Measurements from ENCODE around the gene ATG4D. TPM values are rescaled to one million over a fixed set of nuclear protein-coding genes. Genes with fewer than 3 reads are reported as not detected.

Gene ATG4D
- total and polyA plus RNA-seq, 9 donors = 16.4 to 25.6 (median 24.8) TPM

GRCh38 chr19:10593820-10594637 is 50.3 kb downstream of the ATG4D start:
- 63% methylated on average over 7 of the region's 9 CpGs for WGBS (ENCODE audit: insufficient coverage)
- Histone ChIP-seq H3K4me3 (ENCODE audit: low read length) (no peak overlapping the region), H3K4me1 (ENCODE audit: control insufficient read depth, insufficient read depth, low read length) (peaks cover 4% of the 10 kb centered on the region), H3K27me3 (ENCODE audit: control insufficient read depth, insufficient read depth, low read length) (peaks cover 3% of the 10 kb centered on the region), H3K9me3 (replicated peaks; ENCODE audit: control insufficient read depth, low read depth, low read length) (no peaks in the 10 kb centered on the region), H3K36me3 (ENCODE audit: control insufficient read depth, insufficient read depth, low read length) (no peaks in the 10 kb centered on the region), H3K27ac (ENCODE audit: low read length) (no peak overlapping the region)
- no peak for DNase-seq

GRCh38 chr19:10600149-10600548 is 56.4 kb downstream of the ATG4D start:
- H3K4me1 ChIP-seq (ENCODE audit: control insufficient read depth, insufficient read depth, low read length) = peaks cover 17% of the 10 kb centered on the region
- peaks cover 9% of the 10 kb centered on the region for H3K27me3 ChIP-seq (ENCODE audit: control insufficient read depth, insufficient read depth, low read length)
- no peak overlapping the region for H3K4me3 ChIP-seq (ENCODE audit: low read length)
- H3K27ac ChIP-seq (ENCODE audit: low read length) = no peak overlapping the region
- H3K9me3 ChIP-seq (replicated peaks; ENCODE audit: control insufficient read depth, low read depth, low read length) = peaks cover 5% of the 10 kb centered on the region
- WGBS (ENCODE audit: insufficient coverage) = 90% methylated on average over 3 of the region's 5 CpGs
- DNase-seq = no peak
- no peaks in the 10 kb centered on the region for H3K36me3 ChIP-seq (ENCODE audit: control insufficient read depth, insufficient read depth, low read length)

- H3K27me3 ChIP-seq (ENCODE audit: control insufficient read depth, insufficient read depth, low read length) = peaks cover 9% of the 10 kb centered on the region
- peaks cover 5% of the 10 kb centered on the region for H3K9me3 ChIP-seq (replicated peaks; ENCODE audit: control insufficient read depth, low read depth, low read length)
- no peaks in the 10 kb centered on the region for H3K36me3 ChIP-seq (ENCODE audit: control insufficient read depth, insufficient read depth, low read length)
- WGBS (ENCODE audit: insufficient coverage) = 8% methylated on average over 2 of the region's 7 CpGs
- H3K4me1 ChIP-seq (ENCODE audit: control insufficient read depth, insufficient read depth, low read length) = peaks cover 17% of the 10 kb centered on the region
- H3K27ac ChIP-seq (ENCODE audit: low read length) = no peak overlapping the region
- DNase-seq = no peak
- H3K4me3 ChIP-seq (ENCODE audit: low read length) = no peak overlapping the region
Observed at GRCh38 chr19:10601999-10602329, 58.3 kb downstream of the ATG4D start.

- DNase-seq = peak; percentile 90
- peaks cover 5% of the 10 kb centered on the region for H3K9me3 ChIP-seq (replicated peaks; ENCODE audit: control insufficient read depth, low read depth, low read length)
- H3K36me3 ChIP-seq (ENCODE audit: control insufficient read depth, insufficient read depth, low read length) = no peaks in the 10 kb centered on the region
- under 1% methylated on average over 62 of the region's 76 CpGs for WGBS (ENCODE audit: insufficient coverage)
- peak overlapping the region; percentile 83 for H3K27ac ChIP-seq (ENCODE audit: low read length)
- peak overlapping the region; percentile 60 for H3K4me3 ChIP-seq (ENCODE audit: low read length)
- peaks cover 17% of the 10 kb centered on the region for H3K4me1 ChIP-seq (ENCODE audit: control insufficient read depth, insufficient read depth, low read length)
- peaks cover 9% of the 10 kb centered on the region for H3K27me3 ChIP-seq (ENCODE audit: control insufficient read depth, insufficient read depth, low read length)
Observed at GRCh38 chr19:10602330-10603083, 58.8 kb downstream of the ATG4D start.

Other genes starting within 250 kb of the ATG4D start
- gene ZGLP1, start 234.1 kb upstream of the ATG4D start, total RNA-seq = 4.4 TPM
- gene ZGLP1, start 234.1 kb upstream of the ATG4D start, polyA plus RNA-seq (ENCODE audit: insufficient read depth in 1 of 8, insufficient read length in 8 of 8, low replicate concordance in 1 of 8) = 1 to 10 TPM; 1.9 to 5.6 (median 3.3) TPM
- 21.6 TPM for gene FDX2, start 227.9 kb upstream of the ATG4D start, total RNA-seq
- 10 to 100 TPM; 16.9 to 20.0 (median 18.8) TPM for gene FDX2, start 227.9 kb upstream of the ATG4D start, polyA plus RNA-seq (ENCODE audit: insufficient read depth in 1 of 8, insufficient read length in 8 of 8, low replicate concordance in 1 of 8)
- 4.4 TPM for gene RAVER1, start 210.4 kb upstream of the ATG4D start, total RNA-seq
- 10 to 100 TPM; 11.3 to 21.7 (median 17.6) TPM for gene RAVER1, start 210.4 kb upstream of the ATG4D start, polyA plus RNA-seq (ENCODE audit: insufficient read depth in 1 of 8, insufficient read length in 8 of 8, low replicate concordance in 1 of 8)
- gene ICAM3, start 204.3 kb upstream of the ATG4D start, total RNA-seq = 5.7 TPM
- 1 to 10 TPM; 5.4 to 7.5 (median 5.9) TPM for gene ICAM3, start 204.3 kb upstream of the ATG4D start, polyA plus RNA-seq (ENCODE audit: insufficient read depth in 1 of 8, insufficient read length in 8 of 8, low replicate concordance in 1 of 8)
- gene TYK2, start 163.3 kb upstream of the ATG4D start, total RNA-seq = 55.1 TPM
- 10 to 100 TPM; 54.8 to 89.6 (median 73.6) TPM for gene TYK2, start 163.3 kb upstream of the ATG4D start, polyA plus RNA-seq (ENCODE audit: insufficient read depth in 1 of 8, insufficient read length in 8 of 8, low replicate concordance in 1 of 8)
- 128 TPM for gene CDC37, start 140.4 kb upstream of the ATG4D start, total RNA-seq
- gene CDC37, start 140.4 kb upstream of the ATG4D start, polyA plus RNA-seq (ENCODE audit: insufficient read depth in 1 of 8, insufficient read length in 8 of 8, low replicate concordance in 1 of 8) = 100 to 1,000 TPM; 133 to 166 (median 146) TPM
- 1.2 TPM for gene PDE4A, start 123.4 kb upstream of the ATG4D start, total RNA-seq
- 1 to 10 TPM; 2.1 to 4.0 (median 3.1) TPM for gene PDE4A, start 123.4 kb upstream of the ATG4D start, polyA plus RNA-seq (ENCODE audit: insufficient read depth in 1 of 8, insufficient read length in 8 of 8, low replicate concordance in 1 of 8)
- 55.2 TPM for gene KEAP1, start 40.5 kb upstream of the ATG4D start, total RNA-seq
- 10 to 100 TPM; 58.2 to 75.0 (median 69.6) TPM for gene KEAP1, start 40.5 kb upstream of the ATG4D start, polyA plus RNA-seq (ENCODE audit: insufficient read depth in 1 of 8, insufficient read length in 8 of 8, low replicate concordance in 1 of 8)
- 0.75 TPM for gene S1PR5, start 26.5 kb upstream of the ATG4D start, total RNA-seq
- 1 to 10 TPM in 5 of 8 donors, under 1 TPM in 3; 0.67 to 2.2 (median 1.4) TPM for gene S1PR5, start 26.5 kb upstream of the ATG4D start, polyA plus RNA-seq (ENCODE audit: insufficient read depth in 1 of 8, insufficient read length in 8 of 8, low replicate concordance in 1 of 8)
- 8.5 TPM for gene KRI1, start 22.1 kb downstream of the ATG4D start, total RNA-seq
- gene KRI1, start 22.1 kb downstream of the ATG4D start, polyA plus RNA-seq (ENCODE audit: insufficient read depth in 1 of 8, insufficient read length in 8 of 8, low replicate concordance in 1 of 8) = 10 to 100 TPM; 22.5 to 29.0 (median 25.9) TPM
- 6.8 TPM for gene CDKN2D, start 25.1 kb downstream of the ATG4D start, total RNA-seq
- gene CDKN2D, start 25.1 kb downstream of the ATG4D start, polyA plus RNA-seq (ENCODE audit: insufficient read depth in 1 of 8, insufficient read length in 8 of 8, low replicate concordance in 1 of 8) = 10 to 100 TPM; 14.5 to 19.5 (median 16.5) TPM
- 0.27 TPM for gene AP1M2, start 43.4 kb downstream of the ATG4D start, total RNA-seq
- 1 to 10 TPM in 2 of 8 donors, under 1 TPM in 4, not detected in 2; 0.20 to 4.0 (median 0.60) TPM for gene AP1M2, start 43.4 kb downstream of the ATG4D start, polyA plus RNA-seq (ENCODE audit: insufficient read depth in 1 of 8, insufficient read length in 8 of 8, low replicate concordance in 1 of 8)
- 64.6 TPM for gene SLC44A2, start 81.6 kb downstream of the ATG4D start, total RNA-seq
- 100 to 1,000 TPM; 114 to 153 (median 142) TPM for gene SLC44A2, start 81.6 kb downstream of the ATG4D start, polyA plus RNA-seq (ENCODE audit: insufficient read depth in 1 of 8, insufficient read length in 8 of 8, low replicate concordance in 1 of 8)
- 72.9 TPM for gene ILF3, start 110.4 kb downstream of the ATG4D start, total RNA-seq
- 100 to 1,000 TPM; 147 to 210 (median 180) TPM for gene ILF3, start 110.4 kb downstream of the ATG4D start, polyA plus RNA-seq (ENCODE audit: insufficient read depth in 1 of 8, insufficient read length in 8 of 8, low replicate concordance in 1 of 8)
- 25.1 TPM for gene QTRT1, start 157.5 kb downstream of the ATG4D start, total RNA-seq
- gene QTRT1, start 157.5 kb downstream of the ATG4D start, polyA plus RNA-seq (ENCODE audit: insufficient read depth in 1 of 8, insufficient read length in 8 of 8, low replicate concordance in 1 of 8) = 10 to 100 TPM; 27.2 to 44.5 (median 35.1) TPM
- gene DNM2, start 174.2 kb downstream of the ATG4D start, total RNA-seq = 49.9 TPM
- 10 to 100 TPM; 56.9 to 81.7 (median 71.0) TPM for gene DNM2, start 174.2 kb downstream of the ATG4D start, polyA plus RNA-seq (ENCODE audit: insufficient read depth in 1 of 8, insufficient read length in 8 of 8, low replicate concordance in 1 of 8)

All from muscle of leg (tissue), 11 donors.